Breast epithelium (tissue), 3 donors: ENCODE data around the gene ASF1B.

Source experiments
- CTCF ChIP-seq, 3 donors: fragments of 450-650 bp; IDR thresholded peaks; one replicate each; pipeline ENCODE4 v1.5.1; 2016 to 2017; ENCODE audit warnings: antibody characterized with exemption in 3 of 3, mild to moderate bottlenecking in 3 of 3, moderate library complexity in 3 of 3
- POLR2AphosphoS5 ChIP-seq, 3 donors: sonication (generic); formaldehyde crosslinking; IDR thresholded peaks; one replicate each; pipeline ENCODE4 v1.6.1; 2017; ENCODE audit warnings: antibody characterized with exemption in 3 of 3

GRCh38 chr19:14147797-14148605 is 11.6 kb upstream of the ASF1B start:
- TF ChIP-seq POLR2AphosphoS5 (IDR thresholded peaks at IDR 0.05) (no peak), CTCF (IDR thresholded peaks at IDR 0.05) (peak; percentile 69 to 91 (median 81))
